Epidermal melanocyte (primary cell): Measurements from ENCODE around the gene PDLIM7.

Experiments used
- DNase-seq: peaks from one replicate; pipeline ENCODE4 v3.0.0; 2011; ENCODE audit warnings: low spot score; ENCODE audit not compliant: insufficient read length

The PDLIM7 gene

GRCh38 chr5:177507596-177508220 lies 10.3 kb upstream of the PDLIM7 start:
- no peak for DNase-seq

GRCh38 chr5:177507165-177507564 lies 9.8 kb upstream of the PDLIM7 start:
- no peak for DNase-seq

- DNase-seq: no peak
These were observed 7.7 kb upstream of the PDLIM7 start for GRCh38 chr5:177505075-177505474.

- no peak for DNase-seq
These were observed 7.0 kb upstream of the PDLIM7 start for GRCh38 chr5:177504086-177505056.

- no peak for DNase-seq
These were observed 6.1 kb upstream of the PDLIM7 start for GRCh38 chr5:177503351-177504085.

- no peak for DNase-seq
These were observed 5.5 kb upstream of the PDLIM7 start for GRCh38 chr5:177502886-177503285.

GRCh38 chr5:177501874-177502678 lies 4.7 kb upstream of the PDLIM7 start:
- no peak for DNase-seq

GRCh38 chr5:177500685-177501522 lies 3.5 kb upstream of the PDLIM7 start:
- peak; percentile 98 for DNase-seq

- DNase-seq: no peak
These were observed 2.4 kb upstream of the PDLIM7 start for GRCh38 chr5:177499842-177500241.

GRCh38 chr5:177498013-177498787 lies 796 bp upstream of the PDLIM7 start:
- DNase-seq: no peak

GRCh38 chr5:177496727-177497291 lies 595 bp downstream of the PDLIM7 start:
- peak; percentile 84 for DNase-seq

- DNase-seq: no peak
These were observed 1.2 kb downstream of the PDLIM7 start for GRCh38 chr5:177496070-177496726.

GRCh38 chr5:177495243-177496060 lies 2.0 kb downstream of the PDLIM7 start:
- peak; percentile 74 for DNase-seq

GRCh38 chr5:177494346-177495195 lies 2.8 kb downstream of the PDLIM7 start:
- DNase-seq: no peak

GRCh38 chr5:177493795-177494345 lies 3.5 kb downstream of the PDLIM7 start:
- DNase-seq: no peak

GRCh38 chr5:177492841-177493240 lies 4.6 kb downstream of the PDLIM7 start:
- DNase-seq: no peak
